Stimulated activated CD4-positive, alpha-beta T cell treated with anti-CD3 and anti-CD28 coated beads, Interleukin-2, amount 100 ng/mL, for 48 hours (primary cell): ENCODE results near the gene BICDL1.

Experiments
- DNase-seq, 2 donors: peaks; one replicate each; pipeline ENCODE4 v3.0.0-alpha.2; 2020

The BICDL1 gene

DNA sequence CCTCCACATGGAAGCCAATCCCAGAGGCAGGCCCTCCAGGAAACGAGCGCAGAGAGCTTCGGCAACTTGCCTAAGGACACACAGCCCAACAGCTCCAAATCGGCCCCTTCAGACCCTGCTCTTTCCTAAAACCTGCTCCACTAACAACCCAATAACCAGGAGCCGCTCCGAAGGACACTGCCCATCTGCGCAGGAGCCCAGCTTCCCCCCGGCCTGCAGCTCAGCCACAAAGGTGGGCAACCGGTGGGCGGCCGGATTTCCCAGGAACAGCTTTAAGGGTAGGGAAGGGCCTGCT lies 114.0 kb downstream of the BICDL1 start:
- DNase-seq = no peak

- no peak for DNase-seq
These were observed 114.3 kb downstream of the BICDL1 start for GRCh38 chr12:120103371-120103770.

DNA sequence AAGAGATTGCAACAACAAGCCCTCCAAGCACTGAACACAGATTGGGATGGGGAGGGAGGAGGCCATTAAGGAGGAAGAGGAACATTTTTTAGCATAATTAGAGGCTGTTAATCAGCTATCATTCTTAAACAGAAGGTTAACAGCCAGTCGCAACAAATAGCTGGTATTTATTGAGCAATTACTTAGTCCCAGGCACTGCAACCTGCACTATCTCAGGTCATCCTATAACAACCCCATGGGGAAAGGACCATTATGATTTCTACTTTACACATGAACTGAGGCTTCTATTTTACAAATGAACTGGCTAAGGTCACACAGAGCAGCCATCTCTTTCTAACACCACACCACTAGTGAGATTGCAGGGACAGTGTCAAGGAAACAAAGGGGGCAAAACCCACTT lies 117.1 kb downstream of the BICDL1 start:
- DNase-seq = no peak

- no peak for DNase-seq
These were observed 120.7 kb downstream of the BICDL1 start for GRCh38 chr12:120109570-120110267.

- peak in 1 of 2 donors; percentile 41 for DNase-seq
These were observed 121.8 kb downstream of the BICDL1 start for GRCh38 chr12:120110550-120111501.

DNA sequence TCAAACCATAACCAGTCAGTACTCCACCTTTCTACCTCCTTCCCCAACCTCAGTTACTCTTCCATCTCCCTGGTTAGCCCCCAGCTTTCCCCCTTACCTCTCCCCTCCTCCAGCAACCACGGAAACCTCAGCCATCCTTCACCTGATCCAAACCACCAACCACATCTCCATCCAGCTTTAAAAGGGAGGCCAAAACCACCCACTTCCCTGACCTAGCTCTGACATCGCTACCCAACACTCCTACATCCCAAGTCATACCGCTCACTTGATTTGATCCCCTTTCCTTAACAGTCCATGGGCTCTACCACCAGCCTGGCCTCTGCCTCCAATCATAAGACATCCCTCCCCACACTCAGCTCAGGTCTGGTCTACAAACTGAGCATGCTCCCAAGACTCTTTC lies 126.0 kb downstream of the BICDL1 start:
- DNase-seq = no peak

- DNase-seq = peak; percentile 35 to 37
These were observed 126.8 kb downstream of the BICDL1 start for GRCh38 chr12:120115692-120116440.

- no peak for DNase-seq
These were observed 127.4 kb downstream of the BICDL1 start, which contains the start of gene RAB35 for GRCh38 chr12:120116441-120116791. RAB35 (minus strand) TSS chr12:120116753; CDS start chr12:120116650, 103 bp downstream.

GRCh38 chr12:120116792-120117651 lies 128.0 kb downstream of the BICDL1 start:
- peak; percentile 96 to 98 for DNase-seq

DNA sequence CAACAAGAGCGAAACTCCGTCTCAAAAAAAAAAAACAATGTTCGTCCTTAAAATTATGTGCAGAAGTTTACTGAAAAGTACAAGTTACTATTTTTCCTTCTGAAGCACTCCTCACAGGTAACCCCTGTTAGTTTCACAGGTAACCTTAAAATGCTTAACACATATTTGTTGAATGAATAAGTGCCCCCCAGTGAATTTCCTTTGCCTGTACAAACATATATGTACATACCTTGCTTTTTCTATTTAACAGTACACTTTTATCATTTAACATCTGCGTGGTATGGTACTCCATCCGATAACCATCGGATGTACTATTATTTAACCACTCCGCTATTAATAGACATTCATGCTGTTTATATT lies 128.9 kb downstream of the BICDL1 start:
- no peak for DNase-seq

GRCh38 chr12:120118321-120119061 lies 129.5 kb downstream of the BICDL1 start:
- DNase-seq = no peak

- DNase-seq = peak in 1 of 2 donors; percentile 40
These were observed 130.4 kb downstream of the BICDL1 start for GRCh38 chr12:120119271-120119973.

DNA sequence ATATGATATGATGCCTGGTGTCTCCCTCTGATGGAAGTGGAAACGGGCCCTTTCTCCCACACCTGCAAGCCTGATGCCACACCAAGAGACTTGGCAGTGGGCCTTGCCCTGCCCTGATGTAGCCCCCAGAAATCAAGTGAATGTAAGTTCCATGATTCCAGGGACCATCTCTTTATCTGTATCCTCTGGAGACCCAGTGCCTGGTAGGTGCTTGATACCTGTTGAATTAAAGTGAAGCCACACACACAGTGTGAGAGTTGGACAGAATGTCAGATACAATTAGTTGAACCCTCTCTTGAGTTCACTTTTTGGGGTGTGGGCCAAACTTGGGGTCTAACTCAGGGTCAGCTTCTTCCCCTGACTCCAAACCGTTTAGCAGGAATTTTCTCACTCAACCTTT lies 132.3 kb downstream of the BICDL1 start:
- no peak for DNase-seq

GRCh38 chr12:120121766-120122293 lies 132.8 kb downstream of the BICDL1 start:
- DNase-seq = no peak

GRCh38 chr12:120125029-120125428 lies 136.0 kb downstream of the BICDL1 start:
- DNase-seq = no peak

- DNase-seq = no peak
These were observed 137.0 kb downstream of the BICDL1 start for GRCh38 chr12:120125792-120126634.

- DNase-seq = no peak
These were observed 137.6 kb downstream of the BICDL1 start for GRCh38 chr12:120126635-120127005.

DNA sequence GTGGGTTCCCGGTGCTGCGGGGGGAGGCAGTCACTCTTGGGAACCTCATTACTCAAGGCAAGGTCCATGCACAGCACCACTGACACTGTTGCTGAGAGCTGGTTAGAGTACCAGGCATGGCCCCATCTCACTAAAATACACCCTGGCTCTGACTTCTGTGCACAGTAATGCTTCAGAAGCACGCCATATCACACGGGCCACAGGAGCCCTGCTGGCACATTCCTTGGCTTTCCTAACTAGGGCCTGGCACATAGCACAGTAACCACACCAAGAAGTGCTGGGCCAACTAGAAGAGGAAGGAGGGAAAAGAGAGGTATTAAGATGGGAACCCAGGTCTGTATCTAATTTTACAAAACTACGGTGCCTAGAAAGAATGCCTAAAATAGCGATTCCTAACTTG lies 141.0 kb downstream of the BICDL1 start:
- DNase-seq = no peak

DNA sequence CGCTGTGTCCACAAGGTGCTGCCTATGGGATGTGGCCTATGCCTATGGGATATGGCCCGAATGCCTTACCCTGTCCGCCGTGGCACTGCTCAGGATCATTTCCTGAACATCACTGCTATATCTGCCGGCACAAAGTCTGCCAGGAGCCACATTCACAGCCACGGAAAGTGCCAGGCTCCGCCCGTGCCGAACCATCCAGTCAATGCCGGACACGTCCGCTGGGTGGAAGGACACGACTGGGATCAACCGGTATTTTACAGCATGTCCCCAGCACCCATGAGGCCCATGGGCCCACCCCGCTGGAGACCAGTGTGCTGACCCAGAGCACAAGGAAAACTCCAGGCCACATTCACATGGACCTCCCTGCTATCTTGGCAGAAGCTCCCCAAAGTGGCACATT lies 142.1 kb downstream of the BICDL1 start:
- DNase-seq = no peak
